Activated B cell treated with CpG ODN at 0.5 μM for 24 hours (primary cell): Measurements from ENCODE around the gene WDR27. TPM values are rescaled to one million over a fixed set of nuclear protein-coding genes. Genes with fewer than 3 reads are reported as not detected.

Experiments
- ATAC-seq: fragments of 200-7000 bp; cut with Tn5 transposase; one replicate; pipeline ENCODE4 v1.10.0; 2021; ENCODE audit warnings: low read depth, mild to moderate bottlenecking, moderate library complexity
- CTCF ChIA-PET: fragments of 350-600 bp; sonication (Branson Sonifier 250); formaldehyde crosslinking; loops from one replicate; lab custom pipeline; 2021; ENCODE audit warnings: antibody characterized with exemption; lab: Charles Lee
- POLR2A ChIA-PET: fragments of 350-600 bp; sonication (Branson Sonifier 250); formaldehyde crosslinking; loops from one replicate; lab custom pipeline; 2021; ENCODE audit warnings: antibody characterized with exemption; lab: Charles Lee
- DNase-seq: peaks from one replicate; pipeline ENCODE4 v3.0.0; 2022
- H3K27ac Mint-ChIP-seq: one replicate; pipeline ENCODE4 v1.8.0; 2020; ENCODE audit warnings: mixed read lengths
- H3K27me3 Mint-ChIP-seq: one replicate; pipeline ENCODE4 v1.8.0; 2021; ENCODE audit warnings: mixed read lengths
- H3K36me3 Mint-ChIP-seq: one replicate; pipeline ENCODE4 v1.8.0; 2021; ENCODE audit warnings: low read depth, mixed read lengths
- H3K4me1 Mint-ChIP-seq: one replicate; pipeline ENCODE4 v1.8.0; 2021; ENCODE audit warnings: mixed read lengths
- H3K4me3 Mint-ChIP-seq: one replicate; pipeline ENCODE4 v1.8.0; 2020; ENCODE audit warnings: mild to moderate bottlenecking, mixed read lengths
- H3K9me3 Mint-ChIP-seq: one replicate; pipeline ENCODE4 v1.8.0; 2020; ENCODE audit warnings: mixed read lengths
- CTCF ChIP-seq: fragments of 200-600 bp; IDR thresholded peaks from one replicate; pipeline ENCODE4 v1.8.0; 2022; ENCODE audit warnings: antibody characterized with exemption, mild to moderate bottlenecking
- intact Hi-C: fragments of 100-400 bp; cut with micrococcal nuclease; formaldehyde crosslinking; loops from one replicate; pipeline ENCODE4 v1.15.1; 2024
- total RNA-seq: library from RNA; stranded (reverse); gene quantifications from 2 replicates; pipeline ENCODE4 v1.2.3, GENCODE V29; 2022

The WDR27 gene
- total RNA-seq, 1 donor from 2014 or later = 49.1 TPM

GRCh38 chr6:169528755-169529154, 173.1 kb downstream of the WDR27 start:
- no peak for ATAC-seq
- intact Hi-C loops = no loop called here
- H3K27me3 Mint-ChIP-seq = no peaks in the 10 kb centered on the region
- TF ChIP-seq CTCF = no peak
- ChIA-PET POLR2A (no interaction called here), CTCF (no interaction called here)
- no peak overlapping the region for H3K4me3 Mint-ChIP-seq
- no peak overlapping the region for H3K27ac Mint-ChIP-seq
- DNase-seq = no peak
- H3K36me3 Mint-ChIP-seq = no peaks in the 10 kb centered on the region
- H3K4me1 Mint-ChIP-seq = no peaks in the 10 kb centered on the region
- peaks cover 1% of the 10 kb centered on the region for H3K9me3 Mint-ChIP-seq

- ChIA-PET POLR2A (no interaction called here), CTCF (no interaction called here)
- ATAC-seq (no peak), DNase-seq (no peak)
- H3K4me3 Mint-ChIP-seq = no peak overlapping the region
- intact Hi-C loops = no loop called here
- no peaks in the 10 kb centered on the region for H3K4me1 Mint-ChIP-seq
- peaks cover 4% of the 10 kb centered on the region for H3K9me3 Mint-ChIP-seq
- H3K27me3 Mint-ChIP-seq = no peaks in the 10 kb centered on the region
- no peaks in the 10 kb centered on the region for H3K36me3 Mint-ChIP-seq
- H3K27ac Mint-ChIP-seq = no peak overlapping the region
- TF ChIP-seq CTCF = no peak
Observed at GRCh38 chr6:169527306-169527705, 174.5 kb downstream of the WDR27 start.

- H3K27ac Mint-ChIP-seq = no peak overlapping the region
- CTCF ChIA-PET = no interaction called here
- intact Hi-C loops = no loop called here
- no peaks in the 10 kb centered on the region for H3K4me1 Mint-ChIP-seq
- no peak for TF ChIP-seq CTCF
- peaks cover 25% of the 10 kb centered on the region for H3K9me3 Mint-ChIP-seq
- no peak for ATAC-seq
- POLR2A ChIA-PET = no interaction called here
- no peaks in the 10 kb centered on the region for H3K27me3 Mint-ChIP-seq
- peaks cover 15% of the 10 kb centered on the region for H3K36me3 Mint-ChIP-seq
- no peak for DNase-seq
- no peak overlapping the region for H3K4me3 Mint-ChIP-seq
Observed at GRCh38 chr6:169521825-169522224, 180.0 kb downstream of the WDR27 start.

- CTCF ChIA-PET = no interaction called here
- POLR2A ChIA-PET = no interaction called here
- H3K4me3 Mint-ChIP-seq = no peak overlapping the region
- H3K9me3 Mint-ChIP-seq = peaks cover 25% of the 10 kb centered on the region
- no peaks in the 10 kb centered on the region for H3K27me3 Mint-ChIP-seq
- DNase-seq (no peak), ATAC-seq (no peak)
- H3K36me3 Mint-ChIP-seq = peaks cover 15% of the 10 kb centered on the region
- H3K4me1 Mint-ChIP-seq = no peaks in the 10 kb centered on the region
- TF ChIP-seq CTCF = no peak
- no peak overlapping the region for H3K27ac Mint-ChIP-seq
- intact Hi-C loops = no loop called here
Observed at GRCh38 chr6:169520104-169520503, 181.7 kb downstream of the WDR27 start.

GRCh38 chr6:169518451-169518850, 183.4 kb downstream of the WDR27 start:
- DNase-seq (no peak), ATAC-seq (no peak)
- Mint-ChIP-seq H3K9me3 (peaks cover 25% of the 10 kb centered on the region), H3K36me3 (peaks cover 15% of the 10 kb centered on the region), H3K27me3 (no peaks in the 10 kb centered on the region), H3K4me3 (no peak overlapping the region), H3K27ac (no peak overlapping the region), H3K4me1 (no peaks in the 10 kb centered on the region)
- intact Hi-C loops = no loop called here
- TF ChIP-seq CTCF = no peak
- ChIA-PET CTCF (no interaction called here), POLR2A (no interaction called here)
